GM18873 (cell line): ENCODE data around the gene ZNF93.
"Not testable (repeated sequence)": the region's sequence is repeated elsewhere in the genome, so short reads cannot be mapped to it uniquely, and the experiment has no call there.

Source experiments
- ATAC-seq: cut with Tn5 transposase; IDR thresholded peaks from one replicate; pipeline ENCODE4 v1.9.1; 2021; ENCODE audit warnings: mild to moderate bottlenecking, moderate library complexity, moderate number of reproducible peaks; ENCODE audit not compliant: unreplicated experiment, low FRiP score

The ZNF93 gene

DNA sequence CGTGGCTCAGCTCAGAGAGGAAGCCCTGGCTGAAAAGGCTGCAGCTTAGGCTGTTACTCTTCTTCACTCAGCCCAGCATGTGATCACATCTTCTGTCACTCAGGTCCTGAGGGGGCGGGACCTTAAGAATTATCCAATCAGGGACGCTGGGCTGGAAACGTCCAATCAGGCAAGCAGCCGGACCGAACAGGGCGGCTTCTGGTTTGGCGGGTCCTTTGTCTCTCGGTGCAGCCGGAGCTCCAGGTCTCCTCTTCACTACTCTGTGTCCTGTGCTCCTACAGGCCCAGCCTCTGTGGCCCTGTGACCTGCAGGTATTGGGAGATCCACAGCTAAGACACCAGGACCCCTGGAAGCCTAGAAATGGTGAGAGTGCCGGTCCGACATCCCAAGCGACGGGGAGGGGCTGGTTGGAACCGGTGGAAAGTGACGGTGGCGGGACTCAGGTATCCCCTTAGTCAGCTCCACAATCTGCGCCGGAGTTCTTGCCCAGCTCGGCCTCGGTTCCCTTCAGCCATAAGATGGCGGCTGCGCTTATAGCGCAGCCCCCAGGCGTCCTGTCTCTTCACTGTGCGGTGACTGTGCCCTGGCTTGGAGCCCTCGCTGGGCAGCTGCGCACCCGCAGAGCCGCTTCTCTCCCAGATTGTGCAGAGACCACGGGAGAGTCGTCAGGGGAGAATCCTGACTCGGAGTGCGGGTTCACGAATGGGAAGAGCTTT, at the start of gene ZNF93:
ZNF93 (plus strand) TSS at position 218 of the 716 bp plus-strand sequence; CDS start at position 361, 143 bp downstream.
- peak; percentile 93 for ATAC-seq

GRCh38 chr19:19851740-19852139, 49.0 kb upstream of the ZNF93 start:
- ATAC-seq = not testable (repeated sequence)

DNA sequence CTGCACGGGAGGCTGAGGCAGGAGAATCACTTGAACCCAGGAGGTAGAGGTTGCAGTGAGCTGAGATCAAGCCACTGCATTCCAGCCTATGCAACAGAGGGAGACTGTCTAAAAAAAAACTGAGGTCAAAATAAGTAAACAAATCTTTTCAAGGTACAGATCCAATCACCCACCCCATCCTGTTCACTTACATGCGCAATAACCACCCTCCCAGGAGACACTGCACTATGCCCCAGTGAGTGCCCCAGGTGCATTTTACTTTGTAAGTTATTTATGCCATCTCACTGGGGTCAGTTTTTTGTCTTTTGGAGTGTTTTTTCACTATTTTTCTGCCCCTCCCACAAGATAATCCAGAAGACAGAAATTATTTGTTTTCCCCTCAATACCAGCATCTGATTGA, 42.0 kb upstream of the ZNF93 start:
- no peak for ATAC-seq

DNA sequence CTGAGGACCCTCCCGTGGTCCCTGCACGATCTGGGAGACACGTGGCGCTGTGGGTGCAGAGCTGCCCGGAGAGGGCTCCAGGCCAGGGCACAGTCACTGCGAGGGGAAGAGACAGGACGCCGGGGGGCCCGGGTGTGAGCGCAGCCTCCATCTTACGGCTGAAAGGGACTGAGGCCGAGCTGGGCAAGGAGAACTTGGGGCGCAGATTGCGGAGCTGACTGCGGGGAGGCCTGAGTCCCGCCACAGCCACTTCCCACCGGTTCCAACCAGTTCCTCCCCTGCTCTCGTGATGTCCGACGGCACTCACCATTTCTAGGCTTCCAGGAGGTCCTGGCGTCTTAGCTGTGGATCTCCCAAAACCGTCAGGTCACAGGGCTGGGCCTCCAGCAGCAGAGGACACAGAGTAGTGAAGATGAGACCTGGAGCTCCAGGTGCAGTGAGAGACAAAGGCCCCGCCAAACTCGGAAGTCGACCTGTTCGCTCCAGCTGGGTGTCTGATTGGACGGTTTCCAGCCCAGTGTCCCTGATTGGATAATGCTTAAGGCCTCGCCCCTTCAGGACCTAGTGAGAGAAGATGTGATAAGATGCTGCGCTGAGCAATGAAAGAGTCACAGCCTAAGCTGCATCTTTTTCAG, 39.9 kb upstream of the ZNF93 start:
- no peak for ATAC-seq

DNA sequence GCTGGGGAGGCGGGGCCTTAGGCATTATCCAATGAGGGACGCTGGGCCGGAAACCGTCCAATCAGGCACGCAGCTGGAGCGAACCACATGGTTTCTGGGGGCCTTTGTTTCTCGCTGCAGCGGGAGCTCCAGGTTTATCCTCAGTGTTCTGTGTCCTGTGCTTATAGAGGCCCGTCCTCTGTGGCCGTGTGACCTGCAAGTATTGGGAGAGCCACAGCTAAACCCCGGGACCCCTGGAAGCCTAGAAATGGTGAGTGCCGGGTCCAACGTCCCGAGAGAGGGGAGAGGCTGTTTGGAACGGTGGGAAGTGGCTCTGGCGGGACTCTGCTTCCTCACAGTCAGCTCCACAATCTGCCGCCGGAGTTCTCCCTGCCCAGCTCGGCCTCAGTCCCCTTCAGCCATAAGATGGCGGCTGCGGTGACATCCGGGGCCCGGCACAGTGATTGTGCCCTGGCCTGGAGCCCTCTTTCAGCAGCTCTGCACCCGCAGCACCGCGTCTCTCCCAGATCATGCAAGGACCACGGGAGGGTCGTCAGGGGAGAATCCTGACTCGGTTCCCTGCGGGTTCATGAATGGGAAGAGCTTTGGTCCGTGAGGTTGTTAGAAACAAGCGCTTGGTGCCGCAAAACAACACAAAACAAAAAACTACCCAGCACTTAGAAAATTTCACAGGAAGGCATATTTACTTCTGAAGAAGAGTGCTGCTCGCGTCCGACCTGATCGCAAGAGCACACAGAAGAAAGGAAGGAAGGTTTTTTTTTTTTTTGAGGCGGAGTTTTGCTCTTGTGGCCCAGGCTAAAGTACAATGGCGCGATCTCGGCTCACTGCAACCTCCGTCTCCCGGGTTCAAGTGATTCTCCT, 34.8 kb upstream of the ZNF93 start, which contains the start of gene ZNF253:
ZNF253 (plus strand) TSS at position 133 of the 861 bp plus-strand sequence; CDS start at position 248, 115 bp downstream.
- peak; percentile 91 for ATAC-seq

GRCh38 chr19:19866611-19867248, 34.0 kb upstream of the ZNF93 start:
- ATAC-seq = no peak

DNA sequence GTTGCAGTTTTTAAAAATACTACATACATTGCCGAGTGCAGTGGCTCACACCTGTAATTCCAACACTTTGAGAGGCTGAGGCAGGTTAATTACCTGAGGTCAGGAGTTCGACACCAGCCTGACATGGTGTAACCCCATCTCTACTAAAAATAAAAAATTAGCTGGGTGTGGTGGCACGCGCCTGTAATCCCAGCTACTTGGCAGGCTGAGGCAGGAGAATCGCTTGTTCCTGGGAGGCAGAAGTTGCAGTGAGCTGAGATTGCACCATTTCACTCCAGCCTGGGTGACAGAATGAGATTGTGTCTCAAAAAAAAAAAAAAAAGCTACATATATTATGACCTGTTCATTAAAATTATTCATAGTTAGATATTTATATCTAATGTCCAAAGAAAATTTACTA, 30.7 kb upstream of the ZNF93 start:
- not testable (repeated sequence) for ATAC-seq

GRCh38 chr19:19871932-19872331, 28.8 kb upstream of the ZNF93 start:
- ATAC-seq = no peak

DNA sequence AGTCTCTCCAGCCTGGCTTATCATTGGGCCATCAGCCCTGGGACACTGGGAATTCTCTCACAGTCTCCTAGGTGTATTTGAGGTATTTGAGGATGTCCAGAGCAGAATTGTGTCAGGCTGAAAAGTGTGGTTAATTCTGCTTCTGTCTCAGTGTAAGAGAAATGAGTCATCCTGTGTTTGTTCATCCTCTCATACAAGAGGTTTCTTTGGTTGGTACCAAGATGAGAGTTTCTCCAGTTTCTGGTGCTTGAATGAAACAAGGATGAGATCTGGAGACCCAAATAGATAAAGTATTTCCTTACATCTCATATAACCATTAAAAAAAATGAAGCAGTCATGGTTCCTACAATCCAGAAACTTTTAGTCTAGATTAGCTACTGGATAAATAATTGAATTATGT, 27.4 kb upstream of the ZNF93 start:
- no peak for ATAC-seq

DNA sequence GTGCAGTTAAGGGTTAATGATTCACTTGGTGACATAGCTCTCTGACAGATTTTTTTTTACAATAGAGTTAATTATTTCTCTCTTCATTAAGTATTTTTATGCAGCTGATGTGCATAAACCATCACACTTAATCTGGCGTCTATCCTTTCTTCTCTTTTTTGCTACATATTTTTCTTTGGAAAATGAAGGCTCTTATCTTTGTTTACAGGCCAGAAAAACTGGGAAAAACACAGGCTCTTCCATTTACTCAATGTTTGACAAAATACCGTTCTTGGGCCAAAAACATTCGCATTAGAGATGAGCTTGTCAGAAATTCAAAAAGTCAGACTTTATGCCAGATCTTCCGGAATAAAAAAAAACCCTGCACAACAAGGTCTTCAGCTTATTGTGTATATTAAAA, 23.0 kb upstream of the ZNF93 start:
- ATAC-seq = no peak

GRCh38 chr19:19884583-19884982, 16.2 kb upstream of the ZNF93 start:
- no peak for ATAC-seq

DNA sequence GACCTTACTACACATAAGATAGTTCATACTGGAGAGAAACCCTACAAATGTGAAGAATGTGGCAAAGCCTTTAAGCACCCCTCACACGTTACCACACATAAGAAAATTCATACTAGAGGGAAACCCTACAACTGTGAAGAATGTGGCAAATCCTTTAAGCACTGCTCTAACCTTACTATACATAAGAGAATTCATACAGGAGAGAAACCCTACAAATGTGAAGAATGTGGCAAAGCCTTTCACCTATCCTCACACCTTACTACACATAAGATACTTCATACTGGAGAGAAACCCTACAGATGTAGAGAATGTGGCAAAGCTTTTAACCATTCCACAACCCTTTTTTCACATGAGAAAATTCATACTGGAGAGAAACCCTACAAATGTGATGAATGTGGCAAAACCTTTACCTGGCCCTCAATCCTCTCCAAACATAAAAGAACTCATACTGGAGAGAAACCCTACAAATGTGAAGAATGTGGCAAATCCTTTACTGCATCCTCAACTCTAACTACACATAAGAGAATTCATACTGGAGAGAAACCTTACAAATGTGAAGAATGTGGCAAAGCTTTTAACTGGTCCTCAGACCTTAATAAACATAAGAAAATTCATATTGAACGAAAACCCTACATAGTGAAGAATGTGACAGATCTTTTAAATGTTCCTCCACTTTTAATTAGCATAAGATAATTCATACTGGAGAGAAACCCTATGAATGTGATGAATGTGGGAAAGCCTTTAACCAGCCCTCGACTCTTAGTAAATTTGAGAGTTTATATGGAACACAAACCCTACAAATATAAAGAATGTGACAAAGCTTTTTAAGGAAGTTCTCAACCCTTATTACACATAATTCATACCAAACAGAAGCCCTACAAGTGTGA, 8.4 kb upstream of the ZNF93 start:
- not testable (repeated sequence) for ATAC-seq

DNA sequence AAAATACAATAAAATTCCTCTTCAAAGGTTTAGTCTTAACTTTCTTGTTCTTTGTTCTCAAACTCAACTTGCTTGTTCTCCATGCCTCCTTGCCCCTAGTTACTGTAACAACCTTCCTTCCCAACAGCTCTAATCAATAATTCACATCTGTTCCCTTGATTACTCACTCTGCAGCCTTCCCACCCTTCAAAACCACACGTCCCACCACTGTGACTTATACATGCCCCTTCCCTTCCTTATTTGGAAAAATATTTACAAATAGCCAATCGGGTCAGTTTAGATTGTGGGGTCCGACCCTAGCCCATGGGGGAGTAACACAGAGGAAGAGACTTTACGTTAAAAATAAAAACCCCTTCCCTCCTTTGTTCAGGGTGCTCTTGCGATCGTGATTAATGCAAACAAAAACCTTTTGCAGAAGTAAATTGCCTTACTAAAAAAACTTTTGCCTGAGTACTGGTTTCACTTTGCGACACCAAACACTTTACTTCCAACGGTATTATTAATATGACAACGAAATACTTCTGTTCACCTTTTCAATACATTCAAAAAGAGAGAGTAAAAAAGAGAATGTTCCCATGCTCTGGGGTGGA, 512 bp upstream of the ZNF93 start:
- no peak for ATAC-seq

- ATAC-seq = not testable (repeated sequence)
Observed at GRCh38 chr19:19907551-19907950, 6.8 kb downstream of the ZNF93 start.

DNA sequence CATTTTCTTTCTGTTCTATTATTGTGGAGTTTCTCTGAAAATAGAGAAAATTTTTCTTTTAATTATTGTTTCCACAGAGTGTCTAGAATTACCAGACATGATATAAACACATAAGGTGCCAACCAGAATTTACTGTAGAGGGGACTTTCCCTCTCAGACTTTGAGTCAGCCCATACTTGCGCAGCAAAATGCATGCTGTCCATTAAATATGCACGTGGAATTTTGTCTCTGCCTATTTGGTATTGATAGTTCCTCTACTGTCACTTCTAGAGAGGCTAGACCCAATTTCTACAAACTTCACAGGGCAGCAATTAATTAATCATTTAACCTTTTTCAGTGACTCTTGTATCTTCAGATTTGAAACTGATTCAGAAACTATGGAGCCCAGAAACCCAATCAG, 8.9 kb downstream of the ZNF93 start:
- ATAC-seq = no peak

DNA sequence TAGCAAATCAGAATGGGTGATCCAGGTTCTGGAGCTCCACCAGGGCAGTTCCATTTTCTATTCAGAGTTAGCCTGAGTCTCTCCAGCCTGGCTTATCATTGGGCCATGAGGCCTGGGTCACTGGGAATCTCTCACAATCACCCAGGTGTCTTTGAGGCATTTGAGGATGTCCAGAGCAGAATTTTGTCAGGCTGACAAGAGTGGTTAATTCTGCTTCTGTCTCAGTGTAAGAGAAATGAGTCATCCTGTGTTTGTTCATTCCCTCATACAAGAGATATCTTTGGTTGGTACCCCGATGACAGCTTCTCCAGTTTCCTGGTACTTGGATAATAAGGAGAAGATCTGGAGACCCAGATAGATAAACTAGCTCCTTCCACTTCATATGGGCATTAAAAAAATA, 10.4 kb downstream of the ZNF93 start:
- no peak for ATAC-seq

- ATAC-seq = no peak
Observed at GRCh38 chr19:19914596-19914995, 13.8 kb downstream of the ZNF93 start.

DNA sequence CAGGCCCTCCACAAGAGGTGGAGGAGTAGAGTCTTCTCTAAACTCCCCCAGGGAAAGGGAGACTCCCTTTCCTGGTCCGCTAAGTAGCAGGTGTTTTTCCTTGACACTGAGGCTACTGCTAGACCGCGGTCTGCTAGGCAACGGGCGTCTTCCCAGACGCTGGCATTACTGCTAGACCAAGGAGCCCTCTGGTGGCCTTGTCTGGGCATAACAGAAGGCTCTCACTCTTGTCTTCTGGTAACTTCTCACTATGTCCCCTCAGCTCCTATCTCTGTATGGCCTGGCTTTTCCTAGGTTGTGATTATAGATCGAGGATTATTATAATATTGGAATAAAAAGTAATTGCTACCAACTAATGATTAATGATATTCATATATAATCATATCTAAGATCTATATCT, 29.7 kb downstream of the ZNF93 start:
- not testable (repeated sequence) for ATAC-seq
